Activated CD4-positive, alpha-beta memory T cell treated with anti-CD3 and anti-CD28 coated beads, Interleukin-2, amount 10 ng/mL, durations not matched to agents 7 days and 5 days (primary cell): ENCODE results near the gene LHFPL3. TPM values are rescaled to one million over a fixed set of nuclear protein-coding genes. Genes with fewer than 3 reads are reported as not detected.
A peak's percentile ranks its signal among the peaks of the same experiment; 100 is the strongest.
"Not testable (repeated sequence)": the region's sequence is repeated elsewhere in the genome, so short reads cannot be mapped to it uniquely, and the experiment has no call there.

Experiments
- CTCF ChIA-PET: fragments of 350-600 bp; sonication (Branson Sonifier 250); formaldehyde crosslinking; loops from one replicate; lab custom pipeline; 2021; ENCODE audit warnings: antibody characterized with exemption, inconsistent platforms; lab: Charles Lee
- POLR2A ChIA-PET: fragments of 350-600 bp; sonication (Branson Sonifier 250); formaldehyde crosslinking; loops from one replicate; lab custom pipeline; 2021; ENCODE audit warnings: antibody characterized with exemption; lab: Charles Lee
- DNase-seq: peaks from one replicate; pipeline ENCODE4 v3.0.0-alpha.2; 2020
- H3K27ac Mint-ChIP-seq: one replicate; pipeline ENCODE4 v1.8.0; 2021; ENCODE audit warnings: mild to moderate bottlenecking, mixed read lengths
- H3K27me3 Mint-ChIP-seq: one replicate; pipeline ENCODE4 v1.8.0; 2021; ENCODE audit warnings: mixed read lengths
- H3K36me3 Mint-ChIP-seq: one replicate; pipeline ENCODE4 v1.8.0; 2021; ENCODE audit warnings: low read depth, mixed read lengths
- H3K4me1 Mint-ChIP-seq: one replicate; pipeline ENCODE4 v1.8.0; 2021; ENCODE audit warnings: mixed read lengths
- H3K4me3 Mint-ChIP-seq: one replicate; pipeline ENCODE4 v1.8.0; 2021; ENCODE audit warnings: mild to moderate bottlenecking, mixed read lengths
- H3K9me3 Mint-ChIP-seq: one replicate; pipeline ENCODE4 v1.8.0; 2021; ENCODE audit warnings: mixed read lengths
- total RNA-seq, 2 experiments: library from RNA; stranded (reverse); gene quantifications; one replicate each; pipeline ENCODE4 v1.2.3, GENCODE V29; 2021

Gene LHFPL3
- total RNA-seq, 2 experiments from 2014 or later = not detected

- DNase-seq, H3K27me3 Mint-ChIP-seq, H3K9me3 Mint-ChIP-seq, POLR2A ChIA-PET, H3K4me3 Mint-ChIP-seq, H3K27ac Mint-ChIP-seq: not testable (repeated sequence)
- CTCF ChIA-PET = interaction anchor here (2.0 kb wide), 1 partner anchor 54 kb away, joined by 5 read pairs; no protein-coding TSS in a partner anchor
- Mint-ChIP-seq H3K36me3 (peaks cover 12% of the 10 kb centered on the region), H3K4me1 (peaks cover 20% of the 10 kb centered on the region)
These were observed 609.1 kb downstream of the LHFPL3 start for GRCh38 chr7:104937489-104937888.

GRCh38 chr7:104938741-104939390, 610.5 kb downstream of the LHFPL3 start:
- POLR2A ChIA-PET = interaction anchor here (1.1 kb wide), 1 partner anchor 13 kb away, joined by 3 read pairs; no protein-coding TSS in a partner anchor
- Mint-ChIP-seq H3K4me3 (no peak overlapping the region), H3K27me3 (no peaks in the 10 kb centered on the region), H3K27ac (no peak overlapping the region), H3K9me3 (no peaks in the 10 kb centered on the region), H3K36me3 (peaks cover 23% of the 10 kb centered on the region), H3K4me1 (peaks cover 31% of the 10 kb centered on the region)
- CTCF ChIA-PET = no interaction called here
- no peak for DNase-seq

- no peaks in the 10 kb centered on the region for H3K27me3 Mint-ChIP-seq
- peak overlapping the region; percentile 82 for H3K4me3 Mint-ChIP-seq
- peaks cover 27% of the 10 kb centered on the region for H3K36me3 Mint-ChIP-seq
- H3K27ac Mint-ChIP-seq = peak overlapping the region; percentile 98
- no peak for DNase-seq
- H3K9me3 Mint-ChIP-seq = no peaks in the 10 kb centered on the region
- H3K4me1 Mint-ChIP-seq = peaks cover 40% of the 10 kb centered on the region
- CTCF ChIA-PET = interaction anchor here (0.6 to 1.3 kb wide), 6 partner anchors 16 to 407 kb away, joined by 3 to 6 read pairs (median 4); no protein-coding TSS in a partner anchor
- POLR2A ChIA-PET = interaction anchor here (0.7 to 9.7 kb wide), 15 partner anchors 9 to 1171 kb away, joined by 3 to 364 read pairs (median 5); partner anchors contain the start of gene KMT2E
These were observed 611.8 kb downstream of the LHFPL3 start for GRCh38 chr7:104940023-104940710.

- CTCF ChIA-PET = interaction anchor here (0.6 to 4.4 kb wide), 7 partner anchors 13 to 73 kb away, joined by 3 to 20 read pairs (median 7); no protein-coding TSS in a partner anchor
- no peaks in the 10 kb centered on the region for H3K9me3 Mint-ChIP-seq
- peak overlapping the region; percentile 82 for H3K4me3 Mint-ChIP-seq
- POLR2A ChIA-PET = interaction anchor here (1.0 to 9.7 kb wide), 14 partner anchors 10 to 1795 kb away, joined by 3 to 364 read pairs (median 6); partner anchors contain the start of genes KMT2E, NAPEPLD and RINT1
- H3K4me1 Mint-ChIP-seq = peaks cover 71% of the 10 kb centered on the region
- H3K36me3 Mint-ChIP-seq = peaks cover 42% of the 10 kb centered on the region
- DNase-seq = peak; percentile 80
- peak overlapping the region; percentile 98 for H3K27ac Mint-ChIP-seq
- no peaks in the 10 kb centered on the region for H3K27me3 Mint-ChIP-seq
These were observed 615.3 kb downstream of the LHFPL3 start for GRCh38 chr7:104943502-104944343.

- Mint-ChIP-seq H3K36me3 (peaks cover 42% of the 10 kb centered on the region), H3K4me1 (peaks cover 75% of the 10 kb centered on the region), H3K27me3 (no peaks in the 10 kb centered on the region), H3K27ac (peak overlapping the region; percentile 98), H3K9me3 (no peaks in the 10 kb centered on the region), H3K4me3 (peak overlapping the region; percentile 82)
- no peak for DNase-seq
- ChIA-PET CTCF (interaction anchor here (0.7 to 4.4 kb wide), 8 partner anchors 11 to 64 kb away, joined by 3 to 20 read pairs (median 4); no protein-coding TSS in a partner anchor), POLR2A (interaction anchor here (0.7 to 9.7 kb wide), 13 partner anchors 8 to 798 kb away, joined by 3 to 364 read pairs (median 4); partner anchors contain the start of gene KMT2E)
These were observed 617.2 kb downstream of the LHFPL3 start for GRCh38 chr7:104945599-104945956.

- Mint-ChIP-seq H3K27ac (peak overlapping the region; percentile 47), H3K9me3 (no peaks in the 10 kb centered on the region), H3K4me3 (no peak overlapping the region), H3K36me3 (peaks cover 36% of the 10 kb centered on the region), H3K27me3 (no peaks in the 10 kb centered on the region), H3K4me1 (peaks cover 75% of the 10 kb centered on the region)
- CTCF ChIA-PET = interaction anchor here (0.5 to 4.4 kb wide), 5 partner anchors 10 to 38 kb away, joined by 3 to 20 read pairs (median 4); no protein-coding TSS in a partner anchor
- POLR2A ChIA-PET = interaction anchor here (1.4 to 9.7 kb wide), 7 partner anchors 7 to 322 kb away, joined by 4 to 364 read pairs (median 35); partner anchors contain the start of gene KMT2E
- no peak for DNase-seq
These were observed 617.9 kb downstream of the LHFPL3 start for GRCh38 chr7:104946338-104946737.

- DNase-seq = no peak
- CTCF ChIA-PET = no interaction called here
- Mint-ChIP-seq H3K4me3 (no peak overlapping the region), H3K27ac (no peak overlapping the region), H3K4me1 (peaks cover 69% of the 10 kb centered on the region), H3K36me3 (peaks cover 30% of the 10 kb centered on the region), H3K9me3 (no peaks in the 10 kb centered on the region), H3K27me3 (no peaks in the 10 kb centered on the region)
- POLR2A ChIA-PET = interaction anchor here (1.0 to 2.1 kb wide), 3 partner anchors 9 to 62 kb away, joined by 3 to 5 read pairs (median 5); no protein-coding TSS in a partner anchor
These were observed 621.6 kb downstream of the LHFPL3 start for GRCh38 chr7:104950006-104950405.

GRCh38 chr7:104950754-104951153, 622.4 kb downstream of the LHFPL3 start:
- Mint-ChIP-seq H3K4me3 (no peak overlapping the region), H3K27ac (no peak overlapping the region)
- POLR2A ChIA-PET = interaction anchor here (0.5 to 2.1 kb wide), 4 partner anchors 10 to 542 kb away, joined by 3 to 5 read pairs (median 4); partner anchors contain the start of gene KMT2E

GRCh38 chr7:104951546-104951945, 623.1 kb downstream of the LHFPL3 start:
- POLR2A ChIA-PET = interaction anchor here (1.4 kb wide), 1 partner anchor 62 kb away, joined by 4 read pairs; the partner anchor contains the start of gene KMT2E
- peaks cover 68% of the 10 kb centered on the region for H3K4me1 Mint-ChIP-seq
- no peak overlapping the region for H3K4me3 Mint-ChIP-seq
- H3K27ac Mint-ChIP-seq = no peak overlapping the region
- no peaks in the 10 kb centered on the region for H3K9me3 Mint-ChIP-seq
- H3K27me3 Mint-ChIP-seq = no peaks in the 10 kb centered on the region
- DNase-seq = no peak
- CTCF ChIA-PET = no interaction called here
- H3K36me3 Mint-ChIP-seq = peaks cover 33% of the 10 kb centered on the region

More at GRCh38 chr7:104950754-104951153, 622.4 kb downstream of the LHFPL3 start:
- Mint-ChIP-seq H3K27me3 (no peaks in the 10 kb centered on the region), H3K9me3 (no peaks in the 10 kb centered on the region), H3K4me1 (peaks cover 68% of the 10 kb centered on the region), H3K36me3 (peaks cover 32% of the 10 kb centered on the region)
- CTCF ChIA-PET = interaction anchor here (0.6 kb wide), 1 partner anchor 105 kb away, joined by 3 read pairs; no protein-coding TSS in a partner anchor
- DNase-seq = no peak

GRCh38 chr7:104955276-104955675, 626.9 kb downstream of the LHFPL3 start:
- Mint-ChIP-seq H3K9me3 (peaks cover 2% of the 10 kb centered on the region), H3K27ac (peak overlapping the region; percentile 98)

More at GRCh38 chr7:104955276-104955675, 626.9 kb downstream of the LHFPL3 start:
- CTCF ChIA-PET = interaction anchor here (0.6 to 3.1 kb wide), 4 partner anchors 10 to 979 kb away, joined by 3 to 18 read pairs (median 9); no protein-coding TSS in a partner anchor
- Mint-ChIP-seq H3K4me3 (no peak overlapping the region), H3K27me3 (no peaks in the 10 kb centered on the region), H3K4me1 (peaks cover 64% of the 10 kb centered on the region), H3K36me3 (peaks cover 35% of the 10 kb centered on the region)
- DNase-seq = no peak
- POLR2A ChIA-PET = interaction anchor here (1.1 to 4.9 kb wide), 6 partner anchors 11 to 62 kb away, joined by 3 to 158 read pairs (median 16); partner anchors contain the start of gene KMT2E
